Cardiac fibroblast (primary cell): ENCODE data around the gene MED9.

Experiments
- DNase-seq, 2 donors: peaks; one replicate each; pipeline versions ENCODE4 v3.0.0 to v3.0.0-alpha.2; 2010; ENCODE audit warnings: low read depth in 2 of 2
- H3K4me3 ChIP-seq, 2 donors: replicated peaks in 1 of 2; 1 replicate in 1 of 2; 2 replicates in 1 of 2; pipeline ENCODE4 v1.5.1; 2011; ENCODE audit warnings: low read depth in 2 of 2, low read length in 2 of 2, mild to moderate bottlenecking in 2 of 2, moderate library complexity in 1 of 2
- TF ChIP-seq, protein P1 (sequence below): IDR thresholded peaks from one replicate; pipeline ENCODE4 v1.5.1; 2011; ENCODE audit warnings: low read depth, mild to moderate bottlenecking, low read length, inconsistent platforms

MED9 gene

DNA sequence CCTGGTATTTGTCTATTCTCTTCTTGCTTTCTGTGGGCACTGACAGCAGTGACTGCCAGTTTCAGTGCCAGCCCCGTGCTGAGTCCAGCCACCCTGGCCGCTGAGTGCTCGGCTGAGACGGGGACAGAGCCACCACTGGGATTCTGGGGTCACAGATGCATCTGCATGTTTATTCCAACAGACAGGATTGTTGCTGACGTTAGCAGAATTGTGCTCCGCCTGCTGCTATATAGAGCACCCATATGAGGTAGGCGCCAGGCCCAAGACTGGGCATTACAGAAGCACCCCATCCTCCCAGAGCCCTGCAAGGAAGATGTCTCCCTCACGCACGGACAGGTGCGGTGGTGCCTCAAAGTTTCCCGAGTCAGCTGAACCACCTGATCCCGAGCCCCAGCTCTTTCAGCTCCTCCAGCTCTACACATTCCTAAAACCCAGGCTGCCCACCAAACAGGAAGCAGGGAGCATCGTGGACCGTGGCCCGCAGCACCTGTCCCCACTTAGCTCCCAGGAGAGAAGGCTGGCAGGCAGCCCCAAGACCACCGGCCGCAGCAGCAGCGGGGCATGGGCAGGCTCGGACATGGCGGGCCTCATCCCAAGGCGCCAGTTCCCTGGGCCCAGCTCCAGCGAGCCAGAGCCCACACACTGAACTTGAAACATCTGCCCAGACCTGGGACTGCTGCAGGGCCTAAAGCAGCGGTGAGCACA is 64.3 kb downstream of the MED9 start:
- TF ChIP-seq, protein P1, sequence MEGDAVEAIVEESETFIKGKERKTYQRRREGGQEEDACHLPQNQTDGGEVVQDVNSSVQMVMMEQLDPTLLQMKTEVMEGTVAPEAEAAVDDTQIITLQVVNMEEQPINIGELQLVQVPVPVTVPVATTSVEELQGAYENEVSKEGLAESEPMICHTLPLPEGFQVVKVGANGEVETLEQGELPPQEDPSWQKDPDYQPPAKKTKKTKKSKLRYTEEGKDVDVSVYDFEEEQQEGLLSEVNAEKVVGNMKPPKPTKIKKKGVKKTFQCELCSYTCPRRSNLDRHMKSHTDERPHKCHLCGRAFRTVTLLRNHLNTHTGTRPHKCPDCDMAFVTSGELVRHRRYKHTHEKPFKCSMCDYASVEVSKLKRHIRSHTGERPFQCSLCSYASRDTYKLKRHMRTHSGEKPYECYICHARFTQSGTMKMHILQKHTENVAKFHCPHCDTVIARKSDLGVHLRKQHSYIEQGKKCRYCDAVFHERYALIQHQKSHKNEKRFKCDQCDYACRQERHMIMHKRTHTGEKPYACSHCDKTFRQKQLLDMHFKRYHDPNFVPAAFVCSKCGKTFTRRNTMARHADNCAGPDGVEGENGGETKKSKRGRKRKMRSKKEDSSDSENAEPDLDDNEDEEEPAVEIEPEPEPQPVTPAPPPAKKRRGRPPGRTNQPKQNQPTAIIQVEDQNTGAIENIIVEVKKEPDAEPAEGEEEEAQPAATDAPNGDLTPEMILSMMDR = no peak
- DNase-seq = no peak
- H3K4me3 ChIP-seq = no peak overlapping the region

DNA sequence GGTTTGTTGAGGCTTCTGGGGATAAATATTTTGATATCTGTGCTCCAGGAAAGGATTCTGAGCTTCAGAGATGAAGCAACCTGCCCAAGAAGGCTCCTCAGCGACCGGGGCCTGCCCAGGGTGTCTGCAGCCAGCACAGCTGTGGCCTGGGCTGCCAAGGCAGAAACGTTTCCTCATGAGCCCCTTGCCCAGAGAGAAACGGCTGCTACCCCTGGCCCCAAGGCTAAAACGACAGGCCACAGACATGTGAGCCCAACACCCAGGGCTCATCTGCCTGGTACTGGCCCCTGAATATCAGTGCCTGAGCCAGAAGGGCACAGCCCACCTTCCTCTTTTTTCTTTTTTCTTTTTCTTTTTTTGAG is 64.8 kb downstream of the MED9 start:
- TF ChIP-seq, protein P1 = no peak
- no peak for DNase-seq
- no peak overlapping the region for H3K4me3 ChIP-seq
